Femur (tissue), 1 donor: ENCODE data around the gene SCNN1A.

Experiments
- DNase-seq: peaks from one replicate; pipeline ENCODE4 v3.0.0-alpha.2; 2017

Gene SCNN1A

DNA sequence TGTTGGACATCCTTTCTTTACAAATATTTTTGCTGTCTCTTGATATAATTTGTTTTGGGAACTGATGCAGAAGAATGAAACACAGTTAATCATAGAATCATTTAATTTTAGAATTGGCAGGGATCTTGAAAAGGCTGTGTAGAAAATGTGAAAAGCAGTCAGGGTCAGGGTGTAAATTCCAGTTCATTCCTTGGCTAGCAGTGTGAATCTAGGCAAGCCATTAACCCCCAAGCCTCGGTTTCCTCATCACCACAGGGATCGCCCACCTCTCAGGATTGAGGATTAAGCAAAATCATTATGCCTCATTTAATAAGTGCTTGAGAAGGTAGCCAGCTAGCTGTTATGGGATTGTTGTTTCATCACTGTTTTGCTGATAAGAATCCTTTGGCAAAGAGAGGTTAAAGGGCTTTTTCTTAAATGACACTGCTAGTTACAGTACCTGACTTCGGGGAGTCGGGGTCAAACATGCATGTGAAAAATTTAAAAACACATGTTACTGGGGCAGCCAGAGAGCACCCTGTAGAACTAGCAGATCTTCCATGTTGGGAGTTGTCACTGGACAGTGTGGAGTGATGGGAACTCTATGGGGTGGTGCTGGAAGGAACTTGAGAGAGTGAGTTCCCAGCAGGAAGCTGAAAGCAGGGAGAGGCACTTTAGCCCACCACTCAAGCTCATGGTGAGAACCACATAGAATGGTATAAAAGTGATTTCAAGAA is 44.2 kb downstream of the SCNN1A start:
- no peak for DNase-seq

DNA sequence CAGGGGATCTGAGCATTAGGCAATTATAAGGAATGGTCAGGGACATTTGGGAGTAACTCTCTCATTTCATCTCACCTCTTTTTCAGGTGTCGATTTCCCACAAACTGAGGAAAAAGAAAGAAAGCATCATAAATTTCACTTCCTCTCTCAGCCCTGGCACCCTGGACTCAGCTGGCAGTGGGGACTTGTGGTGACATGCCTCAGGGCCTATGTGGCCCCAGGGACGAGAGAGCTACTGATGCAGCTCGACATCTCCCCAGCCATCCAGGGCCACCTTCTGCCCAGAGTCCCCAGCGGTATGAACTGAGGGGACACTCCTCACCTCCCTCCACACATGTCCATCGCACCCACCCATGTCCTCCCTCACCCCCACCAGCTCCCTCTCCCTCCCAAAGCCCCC is 45.2 kb downstream of the SCNN1A start:
- DNase-seq = no peak

DNA sequence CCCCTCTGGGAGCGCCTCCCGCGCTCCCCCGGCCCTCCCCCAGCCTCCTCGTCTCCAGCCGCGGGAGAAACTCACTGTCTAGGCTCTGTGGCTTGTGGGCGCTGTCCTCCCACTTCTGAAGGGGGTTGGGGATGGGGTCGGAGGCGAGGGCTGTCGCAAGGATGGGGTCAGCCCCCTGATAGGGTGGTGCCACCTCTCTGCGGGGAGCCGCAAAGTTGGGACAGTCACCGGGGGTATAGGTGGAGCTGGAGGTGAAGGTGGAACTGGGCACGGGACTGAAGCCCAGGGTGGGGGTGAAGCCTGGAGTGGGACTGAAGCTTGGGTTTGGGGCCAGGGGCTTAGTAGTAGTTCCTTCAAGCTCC is 45.7 kb downstream of the SCNN1A start:
- no peak for DNase-seq

DNA sequence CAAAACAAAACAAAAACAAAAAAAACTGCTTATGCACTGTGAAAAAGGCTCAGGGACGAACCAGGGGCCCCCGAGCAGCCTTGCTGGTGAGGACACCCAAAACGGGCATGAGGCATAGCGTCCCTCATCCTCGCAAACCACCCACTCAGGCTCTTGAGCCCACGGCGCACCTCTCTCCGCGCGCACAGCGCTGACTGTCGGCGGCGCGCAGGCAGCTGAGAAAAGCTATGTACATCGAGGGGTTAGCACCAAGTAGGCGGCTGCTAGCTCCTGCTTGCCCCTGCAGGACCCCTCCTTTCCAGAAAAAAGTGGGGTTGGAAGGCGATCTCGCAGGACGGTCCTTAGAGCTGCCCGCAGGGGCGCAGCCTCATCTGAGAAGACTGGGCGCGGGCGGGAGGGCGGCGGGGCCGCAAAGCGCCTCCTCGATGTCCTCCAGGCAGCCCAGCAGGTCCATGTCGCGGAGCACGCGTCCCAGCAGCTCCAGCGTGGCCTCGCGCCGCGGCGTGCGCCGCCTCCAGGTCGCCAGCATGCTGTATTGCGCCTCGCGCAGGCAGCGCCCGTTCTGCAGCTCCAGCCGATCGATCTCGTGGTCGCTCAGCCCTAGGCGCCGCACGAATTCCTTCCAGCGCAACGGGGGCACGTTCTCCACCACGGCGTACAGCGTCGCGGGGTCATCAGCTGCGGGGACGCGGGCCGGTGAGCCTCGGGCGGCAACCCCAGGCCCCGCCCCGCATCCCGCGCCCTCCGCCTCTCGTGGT is 46.2 kb downstream of the SCNN1A start:
- DNase-seq = no peak

DNA sequence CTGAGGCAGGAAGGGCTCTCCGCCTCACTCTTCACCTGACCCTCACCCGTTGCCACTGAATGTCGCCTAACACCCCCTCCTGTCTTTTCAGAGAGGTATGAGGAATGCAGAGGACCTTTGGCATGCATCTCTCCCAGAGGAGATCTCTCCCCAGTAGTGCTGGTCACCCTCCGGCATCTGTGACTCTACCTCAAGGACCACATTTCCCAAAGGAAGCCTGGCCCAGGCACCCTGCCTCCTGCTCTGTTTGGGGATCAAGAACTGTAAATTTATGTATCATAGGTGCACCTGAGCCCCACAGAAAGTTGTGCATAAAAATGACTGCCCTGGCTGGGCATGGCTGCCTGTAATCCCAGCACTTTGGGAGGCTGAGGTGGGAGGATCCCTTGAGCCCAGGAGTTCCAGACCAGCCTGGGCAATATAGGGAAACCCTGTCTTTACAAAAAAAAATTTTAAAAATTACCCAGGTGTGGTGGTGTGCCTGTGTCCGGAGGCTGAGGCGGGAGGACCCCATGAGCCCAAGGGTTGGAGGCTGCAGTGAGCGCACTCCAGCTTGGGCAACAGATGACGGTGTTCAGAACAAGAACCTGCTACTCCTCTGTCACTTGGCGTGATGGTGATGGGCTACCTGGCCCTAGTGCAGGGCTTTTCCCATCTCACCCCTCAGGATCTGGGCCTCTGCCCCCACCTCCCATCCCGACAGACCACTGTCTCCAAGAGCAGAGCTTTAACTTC is 47.2 kb downstream of the SCNN1A start:
- DNase-seq = no peak

DNA sequence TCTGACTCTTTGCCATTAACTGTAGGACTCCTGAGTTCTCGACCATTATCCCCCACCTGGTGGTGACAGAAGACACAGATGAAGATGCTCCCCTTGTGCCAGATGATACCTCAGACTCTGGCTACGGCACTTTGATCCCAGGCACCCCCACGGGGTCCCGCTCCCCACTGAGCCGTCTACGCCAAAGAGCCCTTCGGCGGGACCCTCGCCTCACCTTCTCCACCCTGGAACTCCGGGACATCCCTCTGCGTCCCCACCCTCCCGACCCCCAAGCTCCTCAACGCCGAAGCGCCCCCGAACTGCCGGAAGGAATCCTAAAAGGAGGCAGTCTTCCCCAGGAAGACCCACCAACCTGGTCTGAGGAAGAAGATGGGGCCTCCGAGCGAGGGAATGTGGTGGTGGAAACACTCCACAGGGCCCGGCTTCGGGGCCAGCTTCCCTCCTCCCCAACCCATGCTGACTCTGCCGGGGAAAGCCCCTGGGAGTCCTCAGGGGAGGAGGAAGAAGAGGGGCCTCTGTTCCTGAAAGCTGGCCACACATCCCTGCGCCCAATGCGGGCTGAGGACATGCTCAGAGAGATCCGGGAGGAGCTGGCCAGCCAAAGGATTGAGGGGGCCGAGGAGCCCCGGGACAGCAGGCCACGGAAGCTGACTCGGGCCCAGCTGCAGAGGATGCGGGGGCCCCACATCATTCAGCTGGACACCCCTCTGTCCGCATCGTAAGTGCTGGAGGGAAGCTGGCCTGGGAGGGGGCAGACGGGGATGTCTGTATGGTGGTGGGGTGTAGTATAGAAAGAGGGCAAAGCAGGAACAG is 47.9 kb downstream of the SCNN1A start:
- no peak for DNase-seq

DNA sequence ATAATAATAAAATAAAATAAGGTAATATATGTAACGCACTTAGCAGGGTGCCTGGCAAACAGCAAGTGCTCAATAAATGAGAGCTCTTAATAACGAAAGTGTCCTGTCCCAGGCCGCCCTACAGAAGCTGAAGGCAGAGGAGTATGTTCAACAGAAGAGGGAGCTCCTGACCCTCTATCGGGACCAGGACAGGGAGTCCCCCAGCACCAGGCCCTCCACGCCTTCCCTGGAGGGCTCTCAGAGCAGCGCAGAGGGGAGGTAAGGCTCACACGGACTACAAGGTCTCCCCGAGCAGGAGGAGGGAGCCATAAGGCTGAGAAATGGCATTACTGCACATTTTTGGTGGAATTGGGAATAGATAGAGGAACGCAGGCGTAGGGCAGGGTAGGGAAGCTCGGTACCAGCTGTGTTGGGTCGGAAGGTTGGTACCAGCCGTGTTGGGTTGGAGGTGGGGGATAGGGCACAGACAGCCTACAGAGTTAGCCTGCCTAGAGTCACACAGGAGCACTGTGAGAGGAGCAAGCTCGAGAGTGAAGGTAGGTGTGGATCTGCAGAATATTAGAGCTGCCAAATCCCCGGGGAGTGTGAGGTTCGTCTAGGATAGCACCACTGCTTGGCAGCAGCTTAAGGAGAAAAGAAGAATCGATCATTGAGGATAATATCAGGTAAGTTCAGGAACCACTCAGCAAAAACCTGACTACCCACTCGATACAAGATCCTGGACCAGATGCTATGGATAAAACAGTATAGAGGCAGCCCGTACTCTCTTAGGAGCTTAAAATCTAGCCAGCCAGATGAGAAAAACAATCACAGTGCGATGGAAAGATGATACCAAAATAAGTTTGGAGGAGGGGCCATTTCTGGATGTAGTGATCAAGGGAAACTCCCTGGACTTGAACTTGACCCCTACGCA is 48.8 kb downstream of the SCNN1A start:
- peak; percentile 67 for DNase-seq

DNA sequence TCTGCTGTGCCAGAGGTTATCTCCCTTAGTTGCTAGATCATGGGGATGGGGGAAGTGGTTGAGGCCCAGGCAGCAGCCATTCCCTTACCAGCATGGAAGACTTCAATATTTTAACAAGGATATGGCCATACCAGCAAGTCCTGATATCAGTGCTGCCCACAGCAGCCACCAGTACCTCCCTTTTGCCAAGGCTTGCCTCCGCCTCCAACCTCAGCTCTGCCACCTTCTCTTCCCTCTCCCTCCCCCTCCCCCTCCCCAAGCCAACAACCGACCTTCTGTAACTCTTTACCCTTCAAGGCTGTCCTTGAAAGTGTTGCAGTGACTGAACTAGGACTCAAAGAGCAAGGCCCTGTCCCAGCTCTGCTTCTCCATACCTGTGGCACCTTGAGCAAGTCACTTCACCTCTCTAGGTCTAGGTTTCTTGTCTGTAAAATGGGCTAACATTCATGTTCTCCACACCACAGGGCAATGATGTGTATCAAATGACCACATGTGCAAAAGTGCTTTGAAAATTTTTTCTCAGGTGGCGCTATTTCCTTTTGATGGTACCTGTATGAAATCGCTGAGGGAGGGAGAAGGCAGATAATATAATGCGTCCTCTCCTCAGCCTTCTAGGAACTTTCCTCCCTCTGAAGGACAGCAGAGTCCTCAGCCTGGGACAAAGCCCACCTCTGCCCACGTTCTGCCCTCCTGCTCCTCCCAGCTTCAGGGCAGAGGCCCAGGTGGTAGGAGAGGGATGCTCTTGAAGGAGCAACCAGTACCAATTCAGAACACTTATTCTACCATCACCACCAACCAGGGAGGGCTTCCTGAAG is 50.2 kb downstream of the SCNN1A start:
- DNase-seq = no peak

DNA sequence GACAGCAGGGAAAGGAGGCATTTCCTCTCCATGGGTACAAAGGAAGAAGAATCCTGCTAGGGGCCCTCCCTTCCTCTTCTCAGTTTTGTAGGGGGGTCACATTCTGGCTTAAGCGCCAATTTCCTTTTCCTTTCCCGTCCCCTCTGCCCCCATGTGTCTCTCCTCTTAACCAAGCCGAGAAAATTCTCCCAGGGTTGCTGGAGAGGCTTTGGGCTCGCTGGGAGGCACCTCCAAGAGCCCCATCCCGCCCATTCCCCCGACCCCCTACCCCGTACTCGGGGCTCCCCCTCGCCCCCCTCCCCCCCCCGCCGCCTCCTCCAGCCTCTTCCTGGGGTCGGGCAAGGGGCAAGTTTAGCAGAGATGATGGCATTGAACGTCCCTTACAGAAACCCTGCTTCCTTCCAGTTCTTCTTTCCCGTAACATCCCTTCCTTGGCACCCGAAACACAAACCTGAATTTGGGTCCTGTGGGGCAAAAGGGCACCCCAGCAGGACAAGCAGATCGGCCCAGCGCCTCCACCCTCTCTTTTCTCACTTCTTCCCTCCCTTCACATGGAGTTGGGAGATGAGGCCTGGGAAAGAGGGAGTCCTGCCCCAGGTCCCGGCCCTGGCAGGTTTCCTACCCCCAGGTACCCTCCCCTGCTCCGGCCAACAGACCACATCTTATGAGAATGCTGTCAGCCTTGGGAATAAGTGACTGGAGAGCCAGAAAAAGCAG is 51.2 kb downstream of the SCNN1A start:
- DNase-seq = no peak

DNA sequence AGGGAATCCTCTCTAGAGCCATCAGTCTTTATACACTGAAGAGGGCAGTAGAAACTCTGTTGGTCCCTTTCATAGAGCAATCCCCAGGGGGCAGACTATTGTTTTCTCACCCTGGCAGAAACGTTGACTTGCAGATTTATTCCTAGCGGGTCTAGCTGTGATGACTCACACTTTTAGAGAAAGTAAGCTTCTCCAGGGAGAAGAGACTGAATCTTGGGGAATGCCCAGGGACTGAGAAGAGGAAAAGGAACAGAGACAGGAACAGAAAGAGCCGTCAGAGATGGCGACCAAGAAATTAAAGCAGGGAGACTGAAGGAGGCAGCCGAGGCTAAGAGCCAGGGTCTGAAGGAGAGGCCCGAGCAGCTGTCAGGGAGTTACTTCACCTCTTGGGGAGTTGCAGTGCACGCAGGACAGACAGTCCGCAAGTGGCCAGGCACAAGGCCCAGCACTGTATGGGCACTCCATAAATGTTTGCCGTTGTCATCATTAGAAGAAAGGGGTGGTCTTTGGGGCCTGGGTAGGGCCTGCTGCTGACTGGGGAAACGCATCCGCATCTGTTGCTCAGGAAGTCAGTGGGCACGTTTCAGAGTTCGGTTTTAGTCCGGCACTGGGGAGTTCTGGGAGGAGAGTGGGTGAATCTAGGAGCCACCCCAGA is 51.9 kb downstream of the SCNN1A start:
- DNase-seq = peak; percentile 66

DNA sequence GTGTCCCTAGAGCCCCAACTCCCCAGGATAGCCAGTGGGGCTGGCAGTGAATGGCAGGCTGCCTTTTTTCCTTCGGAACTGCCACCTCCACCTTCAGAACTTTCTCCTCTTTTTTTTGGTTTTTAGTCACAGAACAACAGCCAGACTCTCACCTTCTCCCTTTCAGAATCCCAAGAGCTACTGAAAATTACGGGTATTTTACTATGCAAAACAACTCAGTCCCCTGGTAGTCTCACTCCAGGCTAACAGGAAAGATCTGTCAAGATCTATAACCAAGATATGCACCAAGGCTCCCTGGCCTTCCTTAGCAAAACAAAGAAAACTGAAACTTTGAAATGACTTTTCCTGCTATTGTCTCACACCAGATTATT is 52.4 kb downstream of the SCNN1A start:
- no peak for DNase-seq

DNA sequence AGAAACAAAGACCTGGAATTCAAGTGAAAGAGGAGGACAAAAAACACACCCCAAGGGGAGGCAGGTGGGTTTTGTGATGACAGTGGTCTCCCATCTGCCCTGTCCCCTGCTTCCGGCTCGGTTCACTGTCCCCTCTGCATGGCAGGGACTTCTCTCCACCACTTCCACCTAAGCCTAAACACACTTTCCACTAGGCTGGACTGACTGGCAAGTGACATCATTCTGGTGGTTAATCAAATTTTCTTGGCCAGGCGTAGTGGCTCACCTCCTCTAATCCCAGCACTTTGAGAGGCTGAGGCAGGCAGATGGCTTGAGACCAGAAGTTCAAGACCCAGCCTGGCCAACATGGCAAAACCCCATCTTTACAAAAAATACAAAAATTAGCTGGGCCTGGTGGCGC is 53.0 kb downstream of the SCNN1A start:
- DNase-seq = no peak

DNA sequence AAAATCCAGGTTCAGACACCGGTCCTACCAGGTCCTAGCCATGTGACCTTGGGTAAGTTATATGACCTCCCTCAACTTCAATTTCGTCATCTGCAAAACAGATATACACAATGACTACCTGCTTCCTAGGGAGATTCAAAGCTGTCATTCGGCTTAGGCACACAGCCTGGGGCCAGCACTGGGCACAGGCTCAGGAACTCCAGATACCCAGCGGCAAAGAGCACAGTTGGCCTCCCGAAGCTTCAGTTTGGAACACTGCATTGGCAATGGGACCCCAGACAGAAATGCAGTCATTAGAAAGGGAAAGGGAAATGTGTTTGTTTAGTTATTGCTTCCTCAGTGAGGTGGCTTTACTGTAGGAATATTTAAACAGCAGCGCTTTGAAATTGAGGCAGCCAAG is 53.5 kb downstream of the SCNN1A start:
- DNase-seq = no peak

DNA sequence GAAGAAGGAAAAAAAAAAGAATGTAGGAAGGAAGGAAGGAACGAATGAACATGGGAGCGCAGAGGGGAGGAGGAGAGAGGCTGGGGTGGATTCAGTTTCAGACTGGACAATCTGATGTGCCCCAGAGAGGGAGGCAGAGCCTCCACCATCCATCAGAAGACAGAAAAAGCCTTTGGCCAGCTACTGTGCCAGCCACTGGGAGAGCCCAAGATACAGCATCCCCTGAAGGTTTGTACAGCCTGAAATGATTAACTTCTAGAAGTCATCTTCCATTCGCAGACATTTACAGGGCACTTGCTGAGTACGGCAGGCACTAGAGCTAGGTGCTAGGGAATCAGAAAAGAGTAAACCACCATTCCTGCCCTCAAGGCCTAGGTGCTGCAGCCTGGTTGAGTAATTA is 55.9 kb downstream of the SCNN1A start:
- DNase-seq = no peak

DNA sequence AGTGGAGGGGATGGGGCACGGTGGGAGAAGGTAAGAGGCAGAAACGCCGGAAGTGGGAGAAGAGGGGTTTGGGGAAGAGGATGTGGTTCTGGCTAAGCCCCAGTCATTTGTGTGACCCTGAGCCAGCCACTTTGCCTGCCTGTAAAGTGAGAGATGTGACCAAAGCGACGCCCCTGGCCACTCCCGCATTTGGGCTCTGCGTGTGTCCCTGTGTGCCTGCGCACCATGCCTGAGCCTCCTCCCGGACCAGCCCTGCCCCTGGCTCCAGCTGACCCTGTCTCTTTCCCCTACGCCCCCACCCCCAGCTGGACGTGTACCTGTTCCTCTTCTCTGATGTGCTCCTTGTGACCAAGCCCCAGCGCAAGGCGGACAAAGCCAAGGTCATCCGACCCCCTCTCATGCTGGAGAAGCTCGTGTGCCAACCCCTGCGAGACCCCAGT is 56.9 kb downstream of the SCNN1A start:
- DNase-seq = no peak

DNA sequence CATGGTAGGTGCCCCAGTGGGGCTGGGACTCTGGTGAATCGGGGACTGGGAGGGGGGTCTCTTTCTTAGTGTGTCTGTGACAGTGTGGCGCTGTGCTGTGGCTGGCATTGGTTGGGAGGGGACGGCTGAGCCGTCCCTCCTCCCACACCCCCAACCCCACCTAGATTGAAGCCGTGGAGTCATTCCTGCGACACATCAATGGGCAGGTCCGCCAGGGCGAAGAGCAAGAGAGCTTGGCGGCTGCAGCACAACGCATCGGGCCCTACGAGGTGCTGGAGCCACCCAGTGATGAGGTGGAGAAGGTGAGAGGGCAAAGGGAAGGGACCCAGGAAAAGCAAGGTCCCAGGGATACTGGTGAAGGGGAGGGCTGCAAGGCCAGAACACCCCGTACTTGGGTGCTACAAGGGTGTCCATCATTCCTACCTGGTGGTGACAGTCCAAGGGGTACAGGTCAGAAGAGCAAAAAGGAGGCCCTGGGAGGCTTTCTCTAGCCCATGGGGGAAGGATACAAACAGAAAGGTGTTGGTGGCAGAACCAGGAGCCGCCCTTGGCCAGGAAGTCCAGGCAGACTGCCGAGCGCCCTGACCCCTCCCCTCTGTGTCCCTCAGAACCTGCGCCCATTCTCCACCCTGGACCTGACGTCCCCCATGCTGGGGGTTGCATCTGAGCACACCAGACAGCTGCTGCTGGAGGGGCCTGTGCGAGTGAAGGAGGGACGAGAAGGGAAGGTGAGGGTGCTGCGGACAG is 57.5 kb downstream of the SCNN1A start:
- DNase-seq = no peak

DNA sequence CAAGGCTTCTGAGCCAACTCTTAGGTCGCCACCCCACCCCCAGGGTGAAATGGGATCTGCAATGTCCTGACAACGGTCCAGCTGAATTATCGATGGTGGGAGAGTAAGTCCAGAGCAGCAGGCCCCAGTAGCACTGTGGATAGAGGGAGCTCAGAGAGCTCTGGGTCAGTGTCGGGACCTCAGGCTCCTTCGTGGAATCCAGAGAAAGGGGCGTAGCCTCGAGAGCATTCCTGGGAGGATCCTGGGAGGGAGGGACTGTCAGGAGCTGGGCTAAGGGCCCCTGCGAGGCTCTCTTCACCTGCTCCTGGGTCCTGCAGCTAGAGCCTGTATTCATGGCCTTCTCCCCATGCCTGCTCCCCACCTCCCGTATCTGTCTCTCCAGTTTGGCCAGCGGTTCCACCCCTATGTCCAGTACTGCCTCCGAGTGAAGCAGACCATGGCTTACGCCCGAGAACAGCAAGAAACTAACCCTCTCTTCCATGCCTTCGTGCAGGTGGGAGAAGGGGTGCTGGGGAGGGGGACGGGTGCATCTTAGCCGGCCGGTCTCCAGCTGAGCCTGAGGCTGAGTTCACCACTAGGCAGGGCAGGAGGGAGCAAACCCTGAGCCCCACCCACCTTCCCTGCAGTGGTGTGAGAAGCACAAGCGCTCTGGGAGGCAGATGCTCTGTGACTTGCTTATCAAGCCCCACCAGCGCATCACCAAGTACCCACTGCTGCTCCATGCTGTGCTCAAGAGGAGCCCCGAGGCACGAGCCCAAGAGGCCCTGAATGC is 58.3 kb downstream of the SCNN1A start:
- DNase-seq = no peak
